Smooth muscle cell (in vitro differentiated cells): ENCODE results near the gene KCNQ2. TPM values are rescaled to one million over a fixed set of nuclear protein-coding genes. Genes with fewer than 3 reads are reported as not detected.
"Not testable (repeated sequence)": the region's sequence is repeated elsewhere in the genome, so short reads cannot be mapped to it uniquely, and the experiment has no call there.

Experiments
- DNase-seq: peaks from one replicate; lab custom pipeline; 2025; ENCODE audit not compliant: unreplicated experiment; lab: John Stamatoyannopoulos, UW
- H2AFZ ChIP-seq: fragments of 200-600 bp; sonication (generic); 2 replicates; pipeline ENCODE4 v1.6.0; 2016; ENCODE audit warnings: antibody characterized with exemption, low read depth, mild to moderate bottlenecking
- H3F3A ChIP-seq: fragments of 200-600 bp; sonication (generic); 2 replicates; pipeline ENCODE4 v1.6.0; 2017; ENCODE audit warnings: antibody characterized with exemption, low read depth
- H3K27ac ChIP-seq: fragments of 200-600 bp; sonication (generic); 2 replicates; pipeline ENCODE4 v1.5.1; 2016; ENCODE audit warnings: low read depth, mild to moderate bottlenecking
- H3K27me3 ChIP-seq: fragments of 200-600 bp; sonication (generic); 2 replicates; pipeline ENCODE4 v1.6.1; 2016; ENCODE audit warnings: low read depth, mild to moderate bottlenecking
- H3K36me3 ChIP-seq: fragments of 200-600 bp; sonication (generic); 2 replicates; pipeline ENCODE4 v1.5.1; 2016; ENCODE audit warnings: low read depth
- H3K4me1 ChIP-seq: fragments of 200-600 bp; sonication (generic); 2 replicates; pipeline ENCODE4 v1.5.1; 2016; ENCODE audit warnings: low read depth
- H3K4me2 ChIP-seq: fragments of 200-600 bp; sonication (generic); 2 replicates; pipeline ENCODE4 v1.6.0; 2016; ENCODE audit warnings: mild to moderate bottlenecking
- H3K4me3 ChIP-seq: fragments of 200-600 bp; sonication (generic); 2 replicates; pipeline ENCODE4 v1.5.1; 2016; ENCODE audit warnings: mild to moderate bottlenecking
- H3K79me2 ChIP-seq: fragments of 200-600 bp; sonication (generic); 2 replicates; pipeline ENCODE4 v1.6.0; 2016; ENCODE audit warnings: low read depth, mild to moderate bottlenecking
- H3K9ac ChIP-seq: fragments of 200-600 bp; sonication (generic); 2 replicates; pipeline ENCODE4 v1.6.0; 2016; ENCODE audit warnings: low read depth
- H3K9me3 ChIP-seq: fragments of 200-600 bp; sonication (generic); replicated peaks from 2 replicates; pipeline ENCODE4 v1.5.1; 2016; ENCODE audit warnings: low read depth
- H4K20me1 ChIP-seq: fragments of 200-600 bp; sonication (generic); 2 replicates; pipeline ENCODE4 v1.6.0; 2016; ENCODE audit warnings: low read depth
- WGBS: methylation state at CpG from one replicate; pipeline ENCODE4 v1.1.7; 2016; ENCODE audit warnings: low lambda C conversion rate; 5-methylcytosine and 5-hydroxymethylcytosine counted together
- polyA plus RNA-seq: library from polyadenylated mRNA; unstranded; fragments of >200 nt; fragmentation: Nextera tagmentation; extraction: Ambion mirVana; gene quantifications from 2 replicates; pipeline ENCODE4 v1.2.1, GENCODE V29; 2016
- total RNA-seq: library from RNA; depleted of rRNA; stranded (reverse); fragments of >200 nt; gene quantifications from 2 replicates; pipeline ENCODE4 v1.2.3, GENCODE V29; 2014
- TF ChIP-seq, protein P1 (sequence below): fragments of 200-600 bp; sonication (generic); IDR thresholded peaks from 2 replicates; pipeline ENCODE4 v1.5.1; 2017; ENCODE audit warnings: borderline replicate concordance, mild to moderate bottlenecking, antibody characterized with exemption; ENCODE audit not compliant: insufficient read depth, poor library complexity, severe bottlenecking

Gene KCNQ2
- total and polyA plus RNA-seq, 2 experiments from 2014 or later, result 5.1 to 5.7 TPM

DNA sequence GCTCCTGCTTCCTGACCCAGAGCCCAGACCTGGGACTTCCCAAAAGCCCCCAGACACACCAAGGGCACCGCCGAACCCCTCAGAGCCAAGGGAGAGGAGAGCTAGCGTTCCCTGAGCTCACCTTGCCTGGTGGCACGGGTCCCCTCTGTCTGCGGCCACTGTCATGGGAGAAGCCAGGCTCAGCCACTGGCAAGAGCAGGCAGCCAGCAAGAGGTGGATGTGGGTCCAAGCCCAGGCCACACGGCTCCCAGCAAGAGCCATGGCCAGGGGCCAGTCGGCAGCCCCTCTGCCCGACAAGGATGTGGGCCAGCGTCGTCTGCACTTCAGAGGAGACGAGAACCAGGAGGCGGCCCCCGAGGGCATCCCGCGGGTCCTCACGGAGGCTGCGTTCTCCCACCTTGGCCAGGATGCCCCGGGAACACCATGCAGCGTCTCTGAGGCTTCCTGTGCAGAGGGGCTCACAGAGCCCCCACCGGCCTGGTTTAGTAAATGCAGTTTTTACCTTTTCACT lies 46.0 kb upstream of the KCNQ2 start:
- no peaks in the 10 kb centered on the region for H3F3A ChIP-seq
- H3K36me3 ChIP-seq, result no peaks in the 10 kb centered on the region
- H3K9me3 ChIP-seq, result no peaks in the 10 kb centered on the region
- H2AFZ ChIP-seq, result no peak overlapping the region
- H3K27me3 ChIP-seq, result no peaks in the 10 kb centered on the region
- H3K4me1 ChIP-seq, result peaks cover 17% of the 10 kb centered on the region
- H3K4me2 ChIP-seq, result no peak overlapping the region
- no peak overlapping the region for H3K27ac ChIP-seq
- DNase-seq, result no peak
- 69% methylated on average over 20 of the region's 20 CpGs for WGBS
- peaks cover 11% of the 10 kb centered on the region for H3K79me2 ChIP-seq
- peaks cover 25% of the 10 kb centered on the region for H4K20me1 ChIP-seq
- H3K9ac ChIP-seq, result no peak overlapping the region
- TF ChIP-seq, protein P1, sequence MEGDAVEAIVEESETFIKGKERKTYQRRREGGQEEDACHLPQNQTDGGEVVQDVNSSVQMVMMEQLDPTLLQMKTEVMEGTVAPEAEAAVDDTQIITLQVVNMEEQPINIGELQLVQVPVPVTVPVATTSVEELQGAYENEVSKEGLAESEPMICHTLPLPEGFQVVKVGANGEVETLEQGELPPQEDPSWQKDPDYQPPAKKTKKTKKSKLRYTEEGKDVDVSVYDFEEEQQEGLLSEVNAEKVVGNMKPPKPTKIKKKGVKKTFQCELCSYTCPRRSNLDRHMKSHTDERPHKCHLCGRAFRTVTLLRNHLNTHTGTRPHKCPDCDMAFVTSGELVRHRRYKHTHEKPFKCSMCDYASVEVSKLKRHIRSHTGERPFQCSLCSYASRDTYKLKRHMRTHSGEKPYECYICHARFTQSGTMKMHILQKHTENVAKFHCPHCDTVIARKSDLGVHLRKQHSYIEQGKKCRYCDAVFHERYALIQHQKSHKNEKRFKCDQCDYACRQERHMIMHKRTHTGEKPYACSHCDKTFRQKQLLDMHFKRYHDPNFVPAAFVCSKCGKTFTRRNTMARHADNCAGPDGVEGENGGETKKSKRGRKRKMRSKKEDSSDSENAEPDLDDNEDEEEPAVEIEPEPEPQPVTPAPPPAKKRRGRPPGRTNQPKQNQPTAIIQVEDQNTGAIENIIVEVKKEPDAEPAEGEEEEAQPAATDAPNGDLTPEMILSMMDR, result no peak
- H3K4me3 ChIP-seq, result no peak overlapping the region

DNA sequence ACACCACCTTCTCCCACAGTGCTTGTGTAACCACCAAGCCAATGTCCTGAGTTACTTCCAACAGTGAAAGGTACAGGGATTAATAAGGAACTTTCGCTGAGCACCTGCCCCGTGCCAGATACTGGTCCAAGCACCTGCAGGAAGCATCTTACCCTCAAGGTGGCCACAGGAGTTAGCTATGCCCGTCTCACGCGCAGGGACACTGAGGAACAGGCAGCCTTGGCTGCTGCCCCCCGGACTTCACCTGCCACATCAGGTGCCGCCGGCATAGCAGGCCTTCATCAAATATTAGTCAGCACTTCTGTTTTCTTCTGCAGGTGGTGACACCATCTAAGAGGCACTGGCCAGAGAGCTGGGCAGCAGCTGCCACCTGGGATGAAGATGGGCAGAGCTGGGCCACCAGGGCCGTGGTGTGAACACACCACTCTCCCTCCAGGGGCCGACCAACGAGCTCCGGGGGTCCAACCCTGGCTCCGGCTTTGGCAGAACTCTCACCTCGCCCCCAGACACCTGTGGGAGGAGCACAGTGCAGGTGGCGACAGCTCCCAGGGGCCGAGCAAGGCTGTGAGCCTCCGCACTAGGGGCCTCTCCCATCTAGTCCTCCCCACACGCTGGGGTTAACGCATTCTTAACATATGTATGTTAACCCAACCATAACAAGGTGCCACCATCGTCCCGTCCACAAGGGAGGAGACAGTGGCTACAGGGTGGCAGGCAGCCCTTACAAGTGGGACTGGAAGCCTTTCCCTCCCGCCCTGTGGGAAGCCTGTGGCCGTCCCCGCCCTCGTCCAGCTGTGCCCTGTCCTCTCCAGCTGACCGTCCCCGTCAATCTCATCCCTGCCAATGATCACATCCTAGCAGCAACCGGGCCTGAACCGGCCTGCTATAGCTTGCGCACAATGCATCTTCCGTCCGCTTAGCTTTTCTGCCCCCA lies 45.2 kb upstream of the KCNQ2 start:
- peaks cover 17% of the 10 kb centered on the region for H4K20me1 ChIP-seq
- no peaks in the 10 kb centered on the region for H3K9me3 ChIP-seq
- TF ChIP-seq, protein P1, result no peak
- H3K27ac ChIP-seq, result no peak overlapping the region
- H3K9ac ChIP-seq, result no peak overlapping the region
- no peaks in the 10 kb centered on the region for H3K27me3 ChIP-seq
- H3K79me2 ChIP-seq, result peaks cover 11% of the 10 kb centered on the region
- WGBS, result 92% methylated on average over 32 of the region's 32 CpGs
- H3K4me3 ChIP-seq, result no peak overlapping the region
- no peak overlapping the region for H3K4me2 ChIP-seq
- H3K36me3 ChIP-seq, result no peaks in the 10 kb centered on the region
- no peaks in the 10 kb centered on the region for H3F3A ChIP-seq
- H2AFZ ChIP-seq, result no peak overlapping the region
- peaks cover 14% of the 10 kb centered on the region for H3K4me1 ChIP-seq
- no peak for DNase-seq

DNA sequence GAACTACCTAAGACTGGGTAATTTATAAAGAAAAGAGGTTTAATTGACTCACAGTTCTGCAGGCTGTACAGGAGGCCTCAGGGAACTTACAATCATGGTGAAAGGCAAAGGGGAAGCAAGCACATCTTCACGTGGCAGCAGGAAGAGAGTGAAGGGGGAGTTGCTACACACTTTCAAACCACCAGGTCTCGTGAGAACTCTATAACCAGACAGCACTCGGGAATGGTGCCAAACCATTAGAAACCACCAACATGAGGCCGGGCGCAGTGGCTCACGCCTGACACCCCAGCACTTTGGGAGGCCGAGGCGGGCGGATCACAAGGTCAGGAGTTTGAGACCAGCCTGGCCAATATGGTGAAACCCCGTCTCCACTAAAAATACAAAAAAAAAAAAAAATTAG lies 42.1 kb upstream of the KCNQ2 start:
- H3K4me1 ChIP-seq, H3K4me3 ChIP-seq, H3K36me3 ChIP-seq, H3K27ac ChIP-seq, DNase-seq, H3K4me2 ChIP-seq, H3K9ac ChIP-seq, H3K27me3 ChIP-seq, H3F3A ChIP-seq, H3K9me3 ChIP-seq, H2AFZ ChIP-seq, H3K79me2 ChIP-seq, H4K20me1 ChIP-seq: not testable (repeated sequence)
- 92% methylated on average over 10 of the region's 10 CpGs for WGBS

DNA sequence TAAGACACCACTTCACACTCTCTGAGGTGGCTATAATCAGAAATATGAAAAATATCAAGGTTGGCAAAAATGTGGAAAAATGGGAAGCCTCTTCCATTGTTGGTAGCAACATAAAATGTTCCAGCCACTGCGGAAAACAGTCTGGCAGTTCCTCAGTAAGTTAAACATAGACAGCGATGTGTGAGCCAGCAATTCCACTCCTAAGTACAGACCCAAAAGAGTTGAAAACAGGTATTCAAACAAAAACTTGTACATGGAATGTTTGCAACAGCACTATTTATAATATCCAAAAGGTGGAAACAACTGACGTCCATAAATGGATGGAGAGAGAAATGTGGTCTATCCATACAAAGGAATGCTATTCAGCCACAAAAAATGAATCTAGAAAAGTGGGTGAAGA lies 40.8 kb upstream of the KCNQ2 start:
- Histone ChIP-seq H3K9me3 (no peaks in the 10 kb centered on the region), H3K4me2 (no peak overlapping the region)

More for the DNA sequence above, 40.8 kb upstream of the KCNQ2 start:
- H4K20me1 ChIP-seq, result no peaks in the 10 kb centered on the region
- no peak overlapping the region for H3K27ac ChIP-seq
- no peaks in the 10 kb centered on the region for H3K79me2 ChIP-seq
- DNase-seq, result no peak
- H3K9ac ChIP-seq, result no peak overlapping the region
- H3K4me1 ChIP-seq, result no peaks in the 10 kb centered on the region
- no peaks in the 10 kb centered on the region for H3K27me3 ChIP-seq
- no peak overlapping the region for H2AFZ ChIP-seq
- 94% methylated on average over 3 of the region's 3 CpGs for WGBS
- H3K36me3 ChIP-seq, result no peaks in the 10 kb centered on the region
- no peak overlapping the region for H3K4me3 ChIP-seq
- no peaks in the 10 kb centered on the region for H3F3A ChIP-seq
- TF ChIP-seq, protein P1, result no peak
